GM12878 (cell line): Measurements from ENCODE around the gene BLTP3B. TPM values are rescaled to one million over a fixed set of nuclear protein-coding genes. Genes with fewer than 3 reads are reported as not detected.

Experiments used
- ATAC-seq: fragments of 200-7000 bp; cut with Tn5 transposase; 3 replicates; pipeline ENCODE4 v1.9.1; 2020; ENCODE audit warnings: mild to moderate bottlenecking, moderate library complexity
- BruUV-seq: library from RNA; stranded (reverse); fragments of 400-500 nt; replicated peaks from 2 replicates; lab custom pipeline; 2021; lab: Mats Ljungman, UMichigan
- CTCF ChIA-PET: fragments of 300-600 bp; sonication (Branson Sonifier 250); formaldehyde crosslinking; extraction: SDS; loops from one replicate; lab custom pipeline; 2021; ENCODE audit warnings: inconsistent platforms; lab: Yijun Ruan, JAX
- POLR2A ChIA-PET: fragments of 350-600 bp; formaldehyde crosslinking; extraction: SDS; loops from one replicate; lab custom pipeline; 2021; ENCODE audit warnings: inconsistent platforms; lab: Charles Lee
- RAD21 ChIA-PET: fragments of 300-600 bp; sonication (Branson Sonifier 250); formaldehyde crosslinking; loops from one replicate; lab custom pipeline; 2023; ENCODE audit warnings: antibody characterized with exemption; ENCODE audit not compliant: unreplicated experiment; lab: Charles Lee
- SMC1A ChIA-PET: fragments of 300-600 bp; sonication (Branson Sonifier 250); formaldehyde crosslinking; loops from one replicate; lab custom pipeline; 2023; ENCODE audit not compliant: unreplicated experiment, uncharacterized antibody; lab: Charles Lee
- DNase-seq: peaks from one replicate; pipeline ENCODE4 v3.0.0-alpha.2; 2011; ENCODE audit warnings: low read depth, low spot score
- FAIRE-seq: peaks from 3 replicates; lab custom pipeline; 2011; peaks lifted over from hg19 to GRCh38; lab: Jason Lieb, UNC
- H2AFZ ChIP-seq: 2 replicates; pipeline ENCODE4 v1.6.0; 2011; ENCODE audit warnings: low read depth, low read length, control low read depth; ENCODE audit not compliant: control insufficient read depth
- H3K27ac ChIP-seq: 2 replicates; pipeline ENCODE4 v1.5.1; 2011; ENCODE audit warnings: control low read depth; ENCODE audit not compliant: control insufficient read depth, insufficient read depth
- H3K27me3 ChIP-seq, 2 experiments: replicated peaks in 1 of 2; 2 replicates each; pipeline versions ENCODE4 v1.6.0 to v1.6.1; 2011; ENCODE audit warnings: low read length in 1 of 2; ENCODE audit not compliant: control insufficient read depth in 2 of 2, insufficient read depth in 2 of 2
- H3K36me3 ChIP-seq, 2 experiments: 2 replicates each; pipeline ENCODE4 v1.5.1; 2011; ENCODE audit warnings: low read length in 1 of 2; ENCODE audit not compliant: control insufficient read depth in 2 of 2, insufficient read depth in 2 of 2
- H3K4me1 ChIP-seq: 2 replicates; pipeline ENCODE4 v1.6.1; 2011; ENCODE audit warnings: mild to moderate bottlenecking, low read length, moderate library complexity, mixed read lengths; ENCODE audit not compliant: control insufficient read depth, insufficient read depth
- H3K4me2 ChIP-seq: 2 replicates; pipeline ENCODE4 v1.6.0; 2011; ENCODE audit warnings: control low read depth; ENCODE audit not compliant: control insufficient read depth, insufficient read depth
- H3K4me3 ChIP-seq: fragments of 200-600 bp; sonication (generic); 2 replicates; pipeline ENCODE4 v1.5.1; 2016
- H3K79me2 ChIP-seq: 2 replicates; pipeline ENCODE4 v1.6.0; 2011; ENCODE audit warnings: low read length; ENCODE audit not compliant: control insufficient read depth, insufficient read depth
- H3K9ac ChIP-seq: 2 replicates; pipeline ENCODE4 v1.8.0; 2011; ENCODE audit warnings: low read length, control low read depth, mixed read lengths; ENCODE audit not compliant: control insufficient read depth, insufficient read depth
- H3K9me3 ChIP-seq: replicated peaks from 3 replicates; pipeline ENCODE4 v1.5.1; 2011; ENCODE audit warnings: mild to moderate bottlenecking, low read length; ENCODE audit not compliant: control insufficient read depth, insufficient read depth
- H4K20me1 ChIP-seq: 2 replicates; pipeline ENCODE4 v1.6.0; 2011; ENCODE audit not compliant: control insufficient read depth, insufficient read depth
- ATF2 ChIP-seq: IDR thresholded peaks from 2 replicates; pipeline ENCODE4 v1.6.1; 2012; ENCODE audit warnings: low read length, inconsistent platforms
- BCL11A ChIP-seq: IDR thresholded peaks from 2 replicates; pipeline ENCODE4 v1.6.1; 2011; ENCODE audit warnings: low read depth, low read length
- BMI1 ChIP-seq: fragments of 450-650 bp; IDR thresholded peaks from 2 replicates; pipeline ENCODE4 v1.6.1; 2016; ENCODE audit warnings: mild to moderate bottlenecking, moderate library complexity, borderline replicate concordance
- MTA3 ChIP-seq: IDR thresholded peaks from 2 replicates; pipeline ENCODE4 v1.6.1; 2012; ENCODE audit warnings: low read length, inconsistent platforms, borderline replicate concordance
- RELA ChIP-seq: fragments of 450-650 bp; IDR thresholded peaks from 2 replicates; pipeline ENCODE4 v1.8.0; 2014; ENCODE audit warnings: borderline replicate concordance; ENCODE audit not compliant: partially characterized antibody
- REST ChIP-seq: IDR thresholded peaks from 2 replicates; pipeline ENCODE4 v1.6.1; 2012; ENCODE audit warnings: mild to moderate bottlenecking, low read depth, low read length
- TARDBP ChIP-seq: IDR thresholded peaks from 2 replicates; pipeline ENCODE4 v1.6.1; 2016; ENCODE audit warnings: borderline replicate concordance
- WGBS: methylation state at CpG from one replicate; pipeline ENCODE4 v1.1.6; 2016; ENCODE audit warnings: low lambda C conversion rate; ENCODE audit not compliant: insufficient replicate concordance, insufficient coverage; ENCODE audit errors: missing lambda C conversion rate; 5-methylcytosine and 5-hydroxymethylcytosine counted together
- in situ Hi-C: fragments of 300-500 bp; cut with MboI; formaldehyde crosslinking; loops from 9 replicates; pipeline ENCODE4 v1.14.3; 2018; ENCODE audit warnings: mixed read lengths
- intact Hi-C: fragments of 100-400 bp; cut with micrococcal nuclease; formaldehyde crosslinking; loops from one replicate; pipeline ENCODE4 v1.14.2; 2022; ENCODE audit not compliant: unreplicated experiment
- polyA plus RNA-seq, 11 experiments: library from polyadenylated mRNA; depleted of rRNA in 4 of 11; unstranded in 6 of 11; stranded (reverse) in 5 of 11; fragments of >200 nt; fragmentation: Nextera tagmentation in 4 of 11; fragmentation: Illumina TruSeq in 1 of 11; extraction: Ambion mirVana in 4 of 11; extraction: Trizol in 1 of 11; gene quantifications; 1 replicate in 1 of 11; 2 replicates in 10 of 11; pipeline versions ENCODE4 v1.2.1 to v1.2.3, GENCODE V29; 2011 to 2016; ENCODE audit warnings: inconsistent platforms in 2 of 11, missing spikeins in 2 of 11, low read depth in 1 of 11
- total RNA-seq, 4 experiments: library from RNA; depleted of rRNA in 3 of 4; stranded (reverse); fragments of >200 nt in 3 of 4; fragmentation: Illumina TruSeq in 1 of 4; extraction: Trizol in 1 of 4; gene quantifications; 2 replicates each; pipeline versions ENCODE4 v1.2.1 to v1.2.3, GENCODE V29; 2013 to 2021

BLTP3B gene
- total and polyA plus RNA-seq, 10 of the 15 experiments (the other 5 are each of a cell fraction or from before 2014, with no cell fraction given), result 3.6 to 23.6 (median 17.0) TPM

GRCh38 chr12:100115291-100115690 lies 27.4 kb downstream of the BLTP3B start:
- CTCF ChIA-PET, result no interaction called here
- Histone ChIP-seq H3K79me2 (no peaks in the 10 kb centered on the region; the same call in none of the 2 replicates), H3K4me1 (peaks cover 8% of the 10 kb centered on the region), H3K9ac (no peak overlapping the region), H3K27me3 (no peaks in the 10 kb centered on the region), H3K4me2 (no peak overlapping the region), H3K4me3 (no peak overlapping the region), H4K20me1 (no peaks in the 10 kb centered on the region), H2AFZ (no peak overlapping the region), H3K27ac (no peak overlapping the region), H3K36me3 (no peaks in the 10 kb centered on the region; a peak in 1 of 4 replicates), H3K9me3 (no peaks in the 10 kb centered on the region; the same call in 2 of the 3 replicates)
- no TSS peak for BruUV-seq
- in situ Hi-C loops, result no loop called here
- ATAC-seq (no peak), FAIRE-seq (no peak), DNase-seq (no peak)
- RAD21 ChIA-PET, result no interaction called here
- TF ChIP-seq TARDBP (no peak), MTA3 (no peak), BCL11A (no peak), REST (no peak), BMI1 (no peak), RELA (no peak), ATF2 (no peak)
- SMC1A ChIA-PET, result interaction anchor here (1.3 to 2.1 kb wide), 3 partner anchors 13 to 24 kb away, joined by 3 to 5 read pairs (median 3); no protein-coding TSS in a partner anchor
- POLR2A ChIA-PET, result interaction anchor here (1.3 kb wide), 1 partner anchor 14 kb away, joined by 3 read pairs; no protein-coding TSS in a partner anchor
- intact Hi-C loops, result no loop called here
- WGBS, result 87% methylated on average over 8 of the region's 8 CpGs
